ENCODE data around the gene TMX1. TPM values are rescaled to one million over a fixed set of nuclear protein-coding genes. Genes with fewer than 3 reads are reported as not detected.
A peak's percentile ranks its signal among the peaks of the same experiment; 100 is the strongest.

Gene TMX1
- total and polyA plus RNA-seq, 4 donors, result 11.6 to 22.8 (median 19.4) TPM

DNA sequence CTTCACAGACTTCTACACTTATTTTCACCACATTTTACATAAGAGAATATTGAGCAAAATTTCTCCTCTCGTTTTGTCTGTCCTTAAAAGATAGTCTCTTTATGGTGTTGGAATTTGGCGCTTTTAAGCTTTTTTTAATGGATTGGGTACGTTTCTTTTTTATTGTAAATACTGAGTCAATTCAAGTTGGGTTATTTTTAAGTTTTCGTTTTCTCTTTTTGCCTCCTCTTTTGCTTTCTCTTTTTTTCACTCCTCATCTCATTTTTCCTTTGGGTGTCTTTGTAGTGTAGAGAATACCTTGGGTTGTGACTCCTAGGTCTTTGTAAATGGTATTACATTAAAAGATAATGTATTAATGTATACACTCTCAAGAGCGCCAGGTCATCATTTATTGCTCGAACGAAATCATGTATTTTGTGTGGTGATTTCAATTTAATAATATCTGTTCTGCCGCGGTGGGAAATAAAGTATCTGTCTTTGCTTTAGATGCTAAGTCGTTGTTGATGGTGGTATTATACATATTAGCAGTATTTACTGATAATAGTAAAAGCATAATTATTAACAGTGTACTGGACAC is 845 bp downstream of the TMX1 start:
- no peak for DNase-seq (ENCODE audit: low spot score)
- no peaks in the 10 kb centered on the region for H3K27me3 ChIP-seq (ENCODE audit: control insufficient read depth in 4 of 4, insufficient read depth in 4 of 4, low read length in 3 of 4)
- peak overlapping the region; percentile 82 for H3K9ac ChIP-seq (ENCODE audit: low read depth in 1 of 2, low read length in 2 of 2)
- H3K4me1 ChIP-seq (ENCODE audit: control insufficient read depth in 4 of 4, insufficient read depth in 4 of 4, low read length in 3 of 4), result peaks cover 2 to 8% (median 4%) of the 10 kb centered on the region in 4 donors
- WGBS, result 16% methylated on average over 10 of the region's 10 CpGs
- peak overlapping the region; percentile 76 to 80 for H3K27ac ChIP-seq (ENCODE audit: low read depth in 1 of 2, low read length in 2 of 2)
- peaks cover 0 to 2% (median under 1%) of the 10 kb centered on the region in 4 donors for H3K36me3 ChIP-seq (ENCODE audit: control insufficient read depth in 4 of 4, insufficient read depth in 3 of 4, low read depth in 1 of 4, low read length in 3 of 4)
- peak overlapping the region; percentile 87 to 100 (median 98) for H3K4me3 ChIP-seq (ENCODE audit: low read depth in 1 of 3, low read length in 3 of 3)
- H3K9me3 ChIP-seq (ENCODE audit: control insufficient read depth in 4 of 4, low read length in 3 of 4), result no peaks in the 10 kb centered on the region
- TF ChIP-seq SP1 (IDR thresholded peaks at IDR 0.05) (no peak), RXRA (IDR thresholded peaks at IDR 0.05) (no peak), FOXA1 (IDR thresholded peaks at IDR 0.05) (no peak), TAF1 (conservative IDR thresholded peaks at IDR 0.05) (no peak), JUND (IDR thresholded peaks at IDR 0.05) (no peak), HNF4A (conservative IDR thresholded peaks at IDR 0.05) (no peak), FOXA2 (IDR thresholded peaks at IDR 0.05) (no peak), YY1 (IDR thresholded peaks at IDR 0.05) (no peak), RAD21 (IDR thresholded peaks at IDR 0.05) (no peak)
- TF ChIP-seq, protein P1, sequence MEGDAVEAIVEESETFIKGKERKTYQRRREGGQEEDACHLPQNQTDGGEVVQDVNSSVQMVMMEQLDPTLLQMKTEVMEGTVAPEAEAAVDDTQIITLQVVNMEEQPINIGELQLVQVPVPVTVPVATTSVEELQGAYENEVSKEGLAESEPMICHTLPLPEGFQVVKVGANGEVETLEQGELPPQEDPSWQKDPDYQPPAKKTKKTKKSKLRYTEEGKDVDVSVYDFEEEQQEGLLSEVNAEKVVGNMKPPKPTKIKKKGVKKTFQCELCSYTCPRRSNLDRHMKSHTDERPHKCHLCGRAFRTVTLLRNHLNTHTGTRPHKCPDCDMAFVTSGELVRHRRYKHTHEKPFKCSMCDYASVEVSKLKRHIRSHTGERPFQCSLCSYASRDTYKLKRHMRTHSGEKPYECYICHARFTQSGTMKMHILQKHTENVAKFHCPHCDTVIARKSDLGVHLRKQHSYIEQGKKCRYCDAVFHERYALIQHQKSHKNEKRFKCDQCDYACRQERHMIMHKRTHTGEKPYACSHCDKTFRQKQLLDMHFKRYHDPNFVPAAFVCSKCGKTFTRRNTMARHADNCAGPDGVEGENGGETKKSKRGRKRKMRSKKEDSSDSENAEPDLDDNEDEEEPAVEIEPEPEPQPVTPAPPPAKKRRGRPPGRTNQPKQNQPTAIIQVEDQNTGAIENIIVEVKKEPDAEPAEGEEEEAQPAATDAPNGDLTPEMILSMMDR (IDR thresholded peaks at IDR 0.05; ENCODE audit: low read depth, low read length, missing input control), result no peak
- TF ChIP-seq, protein P2, sequence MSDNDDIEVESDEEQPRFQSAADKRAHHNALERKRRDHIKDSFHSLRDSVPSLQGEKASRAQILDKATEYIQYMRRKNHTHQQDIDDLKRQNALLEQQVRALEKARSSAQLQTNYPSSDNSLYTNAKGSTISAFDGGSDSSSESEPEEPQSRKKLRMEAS (IDR thresholded peaks at IDR 0.05), result no peak

DNA sequence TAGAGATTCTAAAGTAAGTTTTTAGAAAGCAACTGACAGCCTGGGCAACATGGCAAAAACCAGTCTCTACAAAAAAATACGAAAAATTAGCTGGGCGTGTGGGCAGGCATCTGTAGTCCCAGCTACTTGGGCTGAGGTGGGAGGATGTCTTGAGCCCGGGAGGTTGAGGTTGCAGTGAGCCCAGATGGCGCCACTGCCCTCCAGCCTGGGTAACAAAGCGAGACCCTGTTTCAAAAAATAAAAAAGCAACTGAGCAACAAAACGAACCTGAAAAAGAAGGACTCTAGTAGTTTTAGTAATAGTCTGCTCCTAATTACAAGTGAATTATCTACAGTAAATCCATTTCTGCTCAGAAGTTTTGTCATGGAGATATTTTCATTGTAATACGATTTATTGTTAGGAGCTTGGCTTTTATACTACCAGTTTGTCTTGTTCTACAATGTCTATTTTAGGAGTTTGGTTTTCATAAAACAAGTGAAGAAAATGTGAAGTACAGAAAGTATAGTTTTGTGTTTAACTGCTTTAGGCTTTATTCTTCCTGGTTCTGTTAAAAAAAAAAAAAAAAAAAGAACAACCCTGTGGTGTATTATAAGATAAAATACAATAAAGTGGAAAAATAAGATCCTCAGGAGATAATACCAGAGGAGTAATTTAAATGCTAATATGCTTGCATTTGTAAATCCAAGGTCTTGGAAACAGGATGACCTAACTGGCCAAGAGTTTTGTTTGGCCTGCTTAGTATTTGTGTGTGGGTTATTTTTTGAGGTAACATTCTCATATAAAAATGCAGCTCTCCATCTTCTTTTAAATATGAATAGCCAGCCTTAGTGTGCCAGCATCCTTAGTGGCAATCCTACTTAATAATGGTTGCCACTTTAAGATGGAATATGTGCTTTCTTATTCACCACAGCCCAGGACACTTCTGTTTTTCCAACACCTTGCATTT is 2.8 kb downstream of the TMX1 start:
- H3K9me3 ChIP-seq (ENCODE audit: control insufficient read depth in 4 of 4, low read length in 3 of 4), result no peaks in the 10 kb centered on the region
- no peak overlapping the region for H3K9ac ChIP-seq (ENCODE audit: low read depth in 1 of 2, low read length in 2 of 2)
- H3K27me3 ChIP-seq (ENCODE audit: control insufficient read depth in 4 of 4, insufficient read depth in 4 of 4, low read length in 3 of 4), result no peaks in the 10 kb centered on the region
- TF ChIP-seq, protein P3, sequence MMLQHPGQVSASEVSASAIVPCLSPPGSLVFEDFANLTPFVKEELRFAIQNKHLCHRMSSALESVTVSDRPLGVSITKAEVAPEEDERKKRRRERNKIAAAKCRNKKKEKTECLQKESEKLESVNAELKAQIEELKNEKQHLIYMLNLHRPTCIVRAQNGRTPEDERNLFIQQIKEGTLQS (IDR thresholded peaks at IDR 0.05), result no peak
- TF ChIP-seq NR2F2 (IDR thresholded peaks at IDR 0.05) (no peak), FOXA2 (IDR thresholded peaks at IDR 0.05) (no peak)
- no peak overlapping the region for H3K27ac ChIP-seq (ENCODE audit: low read depth in 1 of 2, low read length in 2 of 2)
- WGBS, result 80% methylated on average over 7 of the region's 7 CpGs
- peaks cover 2 to 8% (median 4%) of the 10 kb centered on the region in 4 donors for H3K4me1 ChIP-seq (ENCODE audit: control insufficient read depth in 4 of 4, insufficient read depth in 4 of 4, low read length in 3 of 4)
- H3K36me3 ChIP-seq (ENCODE audit: control insufficient read depth in 4 of 4, insufficient read depth in 3 of 4, low read depth in 1 of 4, low read length in 3 of 4), result peaks cover under 1 to 4% (median 2%) of the 10 kb centered on the region in 4 donors
- DNase-seq (ENCODE audit: low spot score), result no peak
- no peak overlapping the region for H3K4me3 ChIP-seq (ENCODE audit: low read depth in 1 of 3, low read length in 3 of 3)

DNA sequence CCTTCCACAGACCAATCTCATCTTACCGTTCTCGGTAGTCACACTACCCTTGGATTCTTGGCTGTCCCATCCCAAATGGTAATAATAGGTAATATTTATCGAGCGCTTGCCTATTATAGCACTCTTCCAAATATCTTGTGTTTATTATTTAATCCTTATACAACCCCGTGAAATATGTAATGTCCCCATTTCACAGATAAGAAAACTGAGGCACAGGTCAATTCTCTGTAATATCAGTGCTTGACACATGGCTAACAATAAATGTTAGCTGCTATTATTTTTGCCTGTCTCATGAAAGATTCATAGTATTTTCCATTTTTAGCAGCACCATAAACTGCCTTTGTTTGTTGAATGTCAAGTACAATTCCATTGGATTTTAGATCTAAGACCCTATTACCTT is 4.5 kb downstream of the TMX1 start:
- Histone ChIP-seq H3K9ac (ENCODE audit: low read depth in 1 of 2, low read length in 2 of 2) (no peak overlapping the region), H3K27me3 (ENCODE audit: control insufficient read depth in 4 of 4, insufficient read depth in 4 of 4, low read length in 3 of 4) (no peaks in the 10 kb centered on the region), H3K27ac (ENCODE audit: low read depth in 1 of 2, low read length in 2 of 2) (no peak overlapping the region), H3K36me3 (ENCODE audit: control insufficient read depth in 4 of 4, insufficient read depth in 3 of 4, low read depth in 1 of 4, low read length in 3 of 4) (peaks cover 1 to 8% (median 6%) of the 10 kb centered on the region in 4 donors), H3K4me1 (ENCODE audit: control insufficient read depth in 4 of 4, insufficient read depth in 4 of 4, low read length in 3 of 4) (peaks cover 2 to 8% (median 4%) of the 10 kb centered on the region in 4 donors), H3K4me3 (ENCODE audit: low read depth in 1 of 3, low read length in 3 of 3) (no peak overlapping the region), H3K9me3 (ENCODE audit: control insufficient read depth in 4 of 4, low read length in 3 of 4) (no peaks in the 10 kb centered on the region)
- WGBS, result over 99% methylated on average over 5 of the region's 5 CpGs
- DNase-seq (ENCODE audit: low spot score), result no peak
- TF ChIP-seq EGR1 (IDR thresholded peaks at IDR 0.05; ENCODE audit: low read depth in 2 of 2) (no peak), GABPA (IDR thresholded peaks at IDR 0.05 in 1 of 2, conservative IDR thresholded peaks at IDR 0.05 in 1 of 2) (no peak), RAD21 (IDR thresholded peaks at IDR 0.05) (no peak), SP1 (IDR thresholded peaks at IDR 0.05) (no peak), HNF4A (conservative IDR thresholded peaks at IDR 0.05) (no peak), TAF1 (conservative IDR thresholded peaks at IDR 0.05) (no peak), JUND (IDR thresholded peaks at IDR 0.05) (no peak), NR2F2 (IDR thresholded peaks at IDR 0.05) (no peak), YY1 (IDR thresholded peaks at IDR 0.05) (no peak)
- TF ChIP-seq, protein P2 (IDR thresholded peaks at IDR 0.05), result no peak

All from liver (tissue), 9 donors.